NCI-H526 treated with DMSO at 0.1 percent for 48 hours (cell line): Measurements from ENCODE around the gene CPED1.
"Not testable (repeated sequence)": the region's sequence is repeated elsewhere in the genome, so short reads cannot be mapped to it uniquely, and the experiment has no call there.

Source experiments
- DNase-seq: peaks from one replicate; lab custom pipeline; 2025; lab: John Stamatoyannopoulos, UW

Gene CPED1

DNA sequence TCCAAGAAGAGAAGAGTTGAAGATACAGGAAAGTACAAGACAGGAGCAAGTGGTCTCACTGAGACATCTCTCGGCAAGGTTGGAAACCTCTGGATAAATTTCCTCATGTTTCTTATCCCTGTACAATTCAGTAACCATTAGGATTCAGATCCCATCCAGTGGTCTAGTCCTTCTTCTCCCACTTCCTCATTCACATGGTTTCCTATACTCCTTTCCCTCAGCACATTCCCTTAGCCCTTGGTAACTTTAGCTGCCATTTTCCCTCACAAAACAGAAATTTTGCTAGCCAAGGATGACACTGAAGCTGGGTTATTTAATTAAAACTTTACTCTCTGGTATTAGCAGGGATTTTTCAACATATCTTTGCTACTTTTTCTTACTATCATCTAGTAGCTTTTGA lies 82.6 kb downstream of the CPED1 start:
- no peak for DNase-seq

DNA sequence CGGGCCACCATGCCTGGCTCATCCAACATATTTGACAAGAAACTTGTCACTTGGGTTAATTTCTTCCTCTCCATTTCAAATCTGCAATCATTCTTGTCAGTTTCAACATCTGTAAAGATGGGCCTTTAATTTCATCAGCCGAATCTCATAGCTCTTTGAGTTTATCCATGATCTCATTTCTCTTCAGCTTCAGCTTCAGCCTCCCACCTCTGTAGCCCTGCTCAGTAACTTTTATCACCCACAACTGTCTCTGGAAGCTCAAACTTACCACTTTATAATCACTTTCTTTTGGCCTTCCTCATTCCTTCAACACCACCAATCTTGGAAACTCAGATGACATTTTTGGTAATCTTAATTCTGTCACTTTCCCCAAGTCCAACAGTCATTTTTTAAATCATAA lies 83.2 kb downstream of the CPED1 start:
- DNase-seq = no peak

DNA sequence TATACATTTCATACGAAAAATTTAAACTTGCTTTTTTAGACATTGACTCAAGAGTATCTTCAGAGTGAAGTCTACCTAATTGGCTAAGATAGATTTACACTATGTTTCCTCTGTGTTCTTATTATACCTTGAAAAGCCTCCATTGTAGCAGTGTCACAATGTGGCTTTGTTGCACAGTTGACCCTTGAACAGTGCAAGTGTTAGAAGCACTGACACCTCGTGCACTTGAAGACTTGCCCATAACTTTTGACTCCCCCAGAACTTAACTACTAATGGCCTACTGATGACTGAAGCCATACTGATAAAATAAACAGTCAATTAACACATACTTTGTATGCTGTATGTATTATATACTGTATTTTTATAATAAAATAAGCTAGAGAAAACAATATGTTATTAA lies 84.3 kb downstream of the CPED1 start:
- no peak for DNase-seq

DNA sequence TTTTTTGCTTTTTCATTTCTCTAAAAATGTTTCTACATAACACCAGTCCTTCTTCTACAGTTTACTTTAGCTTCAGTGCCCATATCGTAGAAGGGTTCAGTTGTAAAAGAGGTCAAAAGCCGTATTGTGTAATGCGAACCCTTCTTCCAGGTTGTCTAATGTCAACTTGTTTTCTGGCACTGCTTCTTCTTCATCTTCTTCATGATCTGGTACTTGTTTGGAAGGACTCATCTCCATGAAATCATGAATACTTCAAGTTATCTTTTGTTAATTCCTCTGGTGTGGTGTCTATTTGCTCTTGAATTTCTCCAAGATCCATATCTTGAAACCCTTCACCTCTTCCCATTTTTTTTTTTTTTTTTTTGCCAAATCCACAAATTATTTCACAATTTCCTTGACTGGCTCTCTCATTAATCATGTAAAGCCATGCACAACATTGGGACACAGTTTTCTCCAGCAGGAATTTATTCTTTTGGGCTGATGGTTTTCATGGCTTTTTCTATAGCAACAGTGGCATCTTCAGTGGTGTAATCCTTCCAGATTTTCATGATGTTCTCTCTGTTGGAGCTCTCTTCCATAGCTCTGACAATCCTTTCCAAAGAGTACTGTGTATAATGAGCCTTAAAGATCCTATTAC lies 85.1 kb downstream of the CPED1 start:
- DNase-seq = no peak

GRCh38 chr7:121075424-121075841 lies 86.9 kb downstream of the CPED1 start:
- not testable (repeated sequence) for DNase-seq

- DNase-seq = no peak
These were observed 87.4 kb downstream of the CPED1 start for GRCh38 chr7:121075952-121076349.

GRCh38 chr7:121076350-121077164 lies 88.0 kb downstream of the CPED1 start:
- DNase-seq = no peak

DNA sequence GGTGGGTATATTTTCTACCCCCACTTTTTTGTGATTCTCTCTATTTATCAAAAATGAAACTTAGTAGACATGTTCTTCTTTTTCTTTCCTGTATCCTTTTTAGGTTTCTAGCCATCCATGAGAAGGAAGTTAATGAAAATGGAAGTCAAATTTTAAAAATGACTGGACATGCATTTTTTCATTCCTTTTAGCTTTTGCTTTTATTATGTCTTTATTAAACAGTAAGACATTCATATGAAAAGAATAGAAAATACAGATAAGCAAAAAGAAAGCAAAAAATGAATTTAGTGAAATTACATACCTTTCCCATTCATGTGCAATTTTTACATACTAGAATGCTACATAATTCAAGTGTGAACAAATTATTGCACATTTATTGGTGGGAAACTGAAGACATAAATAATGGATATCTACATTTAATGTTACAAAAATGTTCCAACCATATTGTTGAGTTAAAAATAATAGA lies 88.7 kb downstream of the CPED1 start:
- DNase-seq = no peak

GRCh38 chr7:121078701-121079227 lies 90.3 kb downstream of the CPED1 start:
- no peak for DNase-seq

- no peak for DNase-seq
These were observed 91.1 kb downstream of the CPED1 start for GRCh38 chr7:121079425-121080169.

DNA sequence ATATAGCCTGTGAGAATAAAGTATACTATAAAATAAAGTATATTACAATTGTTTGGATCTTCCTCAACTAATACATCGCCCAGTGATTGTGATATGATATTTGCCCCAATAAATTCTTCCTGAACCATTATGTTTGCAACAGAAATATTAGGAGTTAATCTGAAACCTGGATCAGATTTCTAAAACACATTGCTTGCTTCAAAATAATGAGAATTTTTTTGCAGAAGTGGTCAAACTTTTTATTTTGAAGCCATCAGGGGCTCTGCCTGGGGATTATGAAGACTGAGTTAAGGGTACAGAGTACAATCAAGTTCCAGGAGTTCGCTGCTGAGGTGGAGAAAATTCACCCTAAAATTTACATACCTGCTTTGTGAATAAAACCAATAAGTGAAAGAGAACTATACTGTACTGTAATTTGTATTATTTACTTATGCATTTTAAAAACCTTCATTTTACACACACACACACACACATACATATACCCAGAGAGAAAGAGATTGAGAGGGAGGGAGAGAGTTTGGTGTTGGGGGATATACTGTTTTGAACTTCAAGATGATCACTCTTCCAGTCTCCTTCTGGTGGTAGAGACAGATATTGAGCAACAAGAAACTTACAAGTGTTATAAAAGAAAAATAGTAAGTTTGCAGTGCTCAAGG lies 91.9 kb downstream of the CPED1 start:
- no peak for DNase-seq

DNA sequence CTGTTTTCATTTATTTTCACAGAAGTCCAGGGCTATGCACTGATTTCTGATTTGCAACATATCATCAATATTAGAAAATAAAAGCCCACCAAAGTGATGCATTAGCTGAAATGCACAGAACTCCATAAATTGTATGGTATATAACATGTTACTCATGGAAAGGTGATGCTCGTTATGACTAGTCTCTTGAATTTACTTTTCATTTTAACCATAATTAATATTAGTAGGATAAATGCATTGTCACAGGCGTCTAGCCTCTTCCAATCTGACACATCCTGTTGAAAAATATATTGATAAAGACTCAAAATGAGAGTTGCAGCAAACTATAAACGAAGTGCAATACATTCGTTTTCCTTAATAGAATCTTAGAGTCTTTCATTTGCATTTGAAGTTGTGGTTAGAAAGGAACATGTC lies 92.4 kb downstream of the CPED1 start:
- no peak for DNase-seq

DNA sequence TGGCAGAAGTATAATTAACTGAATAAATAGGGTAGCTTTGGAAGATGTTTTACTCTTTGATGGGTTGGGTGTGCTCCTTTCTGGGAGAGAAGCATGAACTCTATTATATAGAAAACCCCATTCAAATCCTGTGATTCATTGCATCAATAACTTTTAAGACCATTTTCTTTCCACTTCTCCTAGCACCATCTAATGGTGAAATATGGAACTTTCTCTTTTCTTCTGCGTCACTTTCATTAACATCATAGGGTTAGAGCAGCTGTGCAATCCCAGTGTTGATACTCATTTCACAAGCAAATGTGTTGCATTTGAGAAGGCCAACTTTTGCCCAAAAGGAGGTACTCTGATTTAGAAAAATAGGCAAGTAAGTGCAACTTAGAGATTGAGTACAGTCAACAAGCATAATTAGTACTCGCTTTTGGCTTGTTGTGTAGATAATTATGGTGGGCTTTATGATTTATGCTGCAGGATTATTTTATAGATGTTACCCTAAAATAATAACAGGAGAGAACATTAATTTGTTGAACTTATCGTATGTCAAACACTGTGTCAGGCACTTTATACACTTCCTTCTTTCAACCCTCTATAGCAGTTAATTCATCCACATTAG lies 92.9 kb downstream of the CPED1 start:
- peak; percentile 59 for DNase-seq

- no peak for DNase-seq
These were observed 94.0 kb downstream of the CPED1 start for GRCh38 chr7:121082400-121083101.

GRCh38 chr7:121083138-121083789 lies 94.8 kb downstream of the CPED1 start:
- no peak for DNase-seq

DNA sequence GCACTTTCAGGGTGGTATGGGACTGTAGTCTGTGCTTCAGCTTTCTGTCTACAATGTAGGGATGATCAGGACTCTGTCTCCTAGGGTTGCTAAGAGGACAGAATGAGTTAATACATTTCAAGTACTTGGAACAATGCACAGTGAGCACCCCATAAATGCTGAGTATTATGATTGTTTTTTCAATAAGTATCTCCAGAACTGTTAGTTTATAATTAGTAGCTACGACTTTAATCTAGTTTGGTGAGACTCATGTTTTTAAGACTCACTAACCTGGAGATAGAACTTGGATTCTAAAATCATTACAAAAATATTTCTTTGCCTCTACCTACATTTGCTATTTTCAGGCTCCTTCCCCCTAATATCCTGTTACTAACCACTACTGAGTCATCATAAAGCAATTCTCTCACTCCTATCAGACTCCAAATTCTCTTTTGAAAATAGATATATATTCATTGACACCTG lies 95.3 kb downstream of the CPED1 start:
- no peak for DNase-seq

DNA sequence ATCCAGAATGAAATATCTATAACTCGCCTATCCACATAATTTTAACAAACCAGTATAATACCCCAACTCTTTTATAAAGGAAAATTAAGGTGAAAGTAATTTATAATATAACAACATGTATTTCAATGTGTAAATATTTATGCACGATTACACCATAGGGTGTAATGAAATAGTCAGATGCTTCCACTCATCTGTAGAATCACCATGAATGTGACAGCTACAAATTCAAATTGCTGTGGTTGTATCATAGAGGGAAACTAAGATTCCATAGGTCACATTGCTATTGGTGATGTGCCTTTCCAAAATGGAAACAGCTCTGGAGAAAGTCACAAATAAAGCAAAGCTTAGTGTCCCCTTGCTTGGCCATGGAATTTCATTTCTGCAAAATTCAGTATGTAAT lies 95.7 kb downstream of the CPED1 start:
- no peak for DNase-seq

DNA sequence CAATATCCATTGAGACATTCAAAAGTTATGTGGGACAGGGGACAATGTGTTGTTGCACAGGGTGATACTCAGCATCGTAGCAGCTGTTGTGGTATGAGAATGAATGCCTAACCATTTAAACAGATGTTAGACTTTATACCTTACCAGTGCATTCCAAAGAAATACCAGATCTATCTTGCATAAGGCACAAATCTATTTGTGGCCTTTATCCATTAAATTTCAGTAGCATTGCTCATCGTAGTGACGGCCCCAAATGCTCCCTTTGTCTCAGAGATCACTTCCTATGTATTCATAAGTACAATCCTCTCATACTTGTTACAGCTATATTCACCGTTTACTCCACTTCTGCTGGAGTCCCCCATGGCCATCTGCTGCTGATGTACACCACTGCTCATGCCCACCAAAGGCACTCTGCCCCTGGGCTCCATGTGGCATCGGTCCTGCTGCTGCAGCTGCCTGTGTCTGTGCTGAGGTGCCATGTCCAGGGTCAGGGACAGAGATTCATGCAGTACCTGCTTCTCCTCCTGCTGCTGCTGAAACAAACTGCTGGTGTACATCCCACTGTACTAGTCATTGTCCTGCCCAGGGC lies 96.3 kb downstream of the CPED1 start:
- DNase-seq = no peak

DNA sequence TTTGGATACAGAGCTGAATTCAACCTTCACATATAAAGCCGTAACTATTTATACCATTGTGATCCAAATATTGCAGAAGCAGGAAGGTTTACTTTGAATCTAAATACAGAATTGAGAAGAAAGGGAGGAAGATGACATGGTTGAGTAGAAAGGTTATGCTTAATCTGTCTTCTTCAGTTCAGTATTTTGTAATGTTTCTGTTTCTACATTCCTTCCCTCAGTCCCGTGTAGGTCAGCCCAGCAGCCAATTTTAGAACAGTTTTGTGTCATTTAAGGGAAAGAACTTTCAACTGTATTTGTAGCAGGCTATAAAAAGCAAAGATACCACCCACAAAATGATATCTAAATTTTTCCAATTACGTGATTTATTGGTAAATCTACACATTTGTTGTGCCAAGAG lies 97.4 kb downstream of the CPED1 start:
- no peak for DNase-seq

DNA sequence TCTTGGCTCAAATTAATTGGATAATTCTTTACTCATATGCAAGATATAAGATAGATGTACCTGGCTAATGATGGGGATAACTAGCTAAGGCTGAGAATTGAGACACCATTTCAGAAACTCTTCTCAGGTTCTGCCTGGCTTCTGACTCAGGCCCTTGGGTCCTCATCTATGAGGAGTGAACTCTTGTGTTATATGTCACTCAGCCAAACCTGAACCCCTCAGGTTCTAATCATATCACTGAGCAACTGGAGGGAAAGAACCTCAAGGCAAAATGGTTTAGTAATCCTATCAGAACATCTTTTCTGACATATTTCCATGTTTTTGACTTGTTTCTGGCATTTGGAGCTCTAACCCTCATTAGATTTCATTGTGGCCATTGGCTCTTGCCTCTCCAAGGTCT lies 100.4 kb downstream of the CPED1 start:
- DNase-seq = no peak
